ENCODE data around the gene PTGDS. TPM values are rescaled to one million over a fixed set of nuclear protein-coding genes. Genes with fewer than 3 reads are reported as not detected.

The PTGDS gene
- total RNA-seq, 4 donors from 2014 or later: 10.4 to 77.9 (median 51.6) TPM

GRCh38 chr9:137012694-137013570 lies 35.6 kb downstream of the PTGDS start:
- Histone ChIP-seq H3K36me3 (peaks cover 31 to 98% (median 93%) of the 10 kb centered on the region in 4 donors), H3K4me3 (no peak overlapping the region), H3K27me3 (no peaks in the 10 kb centered on the region), H3K9me3 (no peaks in the 10 kb centered on the region), H3K27ac (replicated peaks in 1 of 4) (no peak overlapping the region), H3K4me1 (peaks cover 0 to 1% (median under 1%) of the 10 kb centered on the region in 4 donors)
- no peak for TF ChIP-seq CTCF (IDR thresholded peaks at IDR 0.05)
- TF ChIP-seq POLR2A (IDR thresholded peaks at IDR 0.05; ENCODE audit: low read depth): no peak
- no peak for TF ChIP-seq POLR2AphosphoS5 (IDR thresholded peaks at IDR 0.05)
- no peak for TF ChIP-seq EP300 (IDR thresholded peaks at IDR 0.05)
- 89% methylated on average over 31 of the region's 67 CpGs for WGBS
- intact Hi-C loops (cut with DNase I): no loop called here
- no peak for DNase-seq (ENCODE audit: extremely low spot score)

DNA sequence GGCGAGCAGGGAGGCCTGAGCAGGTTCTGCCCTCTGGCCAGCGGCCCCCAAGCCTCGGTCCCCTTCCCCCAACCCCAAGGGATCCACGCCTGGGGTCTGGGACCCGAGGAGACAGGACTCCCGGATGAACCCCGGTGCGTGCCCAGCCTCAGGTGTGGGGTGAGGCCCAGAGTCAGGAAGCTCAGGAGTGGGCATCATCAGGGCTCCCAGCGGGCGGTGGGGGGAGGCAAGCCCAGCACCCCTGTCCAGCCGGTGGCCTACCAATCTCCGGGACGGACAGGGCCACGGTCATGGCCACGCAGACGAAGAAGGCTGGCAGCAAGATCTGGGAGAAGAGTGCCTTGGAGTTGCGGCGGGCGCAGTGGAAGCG lies 36.3 kb downstream of the PTGDS start:
- Histone ChIP-seq H3K9me3 (no peaks in the 10 kb centered on the region), H3K4me1 (no peaks in the 10 kb centered on the region), H3K27me3 (no peaks in the 10 kb centered on the region), H3K36me3 (peaks cover 31 to 98% (median 89%) of the 10 kb centered on the region in 4 donors), H3K4me3 (no peak overlapping the region), H3K27ac (replicated peaks in 1 of 4) (no peak overlapping the region)
- no peak for TF ChIP-seq CTCF (IDR thresholded peaks at IDR 0.05)
- TF ChIP-seq POLR2A (IDR thresholded peaks at IDR 0.05; ENCODE audit: low read depth): no peak
- no peak for TF ChIP-seq POLR2AphosphoS5 (IDR thresholded peaks at IDR 0.05)
- TF ChIP-seq EP300 (IDR thresholded peaks at IDR 0.05): no peak
- DNase-seq (ENCODE audit: extremely low spot score): no peak
- WGBS: 92% methylated on average over 18 of the region's 20 CpGs
- intact Hi-C loops (cut with DNase I): no loop called here

DNA sequence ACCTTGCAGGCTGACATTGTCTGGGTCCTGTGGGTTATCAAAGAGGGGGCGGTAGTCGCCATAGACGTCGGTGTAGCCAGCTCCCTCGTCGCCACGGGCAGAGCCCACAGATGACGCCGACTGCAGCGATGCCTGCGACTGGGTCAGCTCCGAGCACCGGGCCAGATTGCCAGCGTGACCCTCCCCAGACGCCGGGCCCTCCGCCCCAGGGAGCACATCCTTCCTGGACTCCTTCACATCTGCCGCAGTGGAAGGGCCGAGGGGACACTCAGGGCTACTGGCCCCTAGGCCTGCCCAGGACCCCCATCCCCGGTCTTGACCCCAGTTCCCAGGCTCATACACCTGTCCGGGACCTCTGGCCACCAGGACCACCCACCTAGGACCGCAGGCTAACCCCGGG lies 36.9 kb downstream of the PTGDS start:
- H3K4me1 ChIP-seq: no peaks in the 10 kb centered on the region
- intact Hi-C loops (cut with DNase I): no loop called here
- WGBS: 96% methylated on average over 21 of the region's 23 CpGs
- no peak overlapping the region for H3K4me3 ChIP-seq
- no peaks in the 10 kb centered on the region for H3K9me3 ChIP-seq
- TF ChIP-seq EP300 (IDR thresholded peaks at IDR 0.05) (no peak), POLR2AphosphoS5 (IDR thresholded peaks at IDR 0.05) (no peak), POLR2A (IDR thresholded peaks at IDR 0.05; ENCODE audit: low read depth) (no peak), CTCF (IDR thresholded peaks at IDR 0.05) (no peak)
- peaks cover 31 to 98% (median 90%) of the 10 kb centered on the region in 4 donors for H3K36me3 ChIP-seq
- H3K27me3 ChIP-seq: no peaks in the 10 kb centered on the region
- no peak overlapping the region for H3K27ac ChIP-seq (replicated peaks in 1 of 4)
- no peak for DNase-seq (ENCODE audit: extremely low spot score)

- no peak for DNase-seq (ENCODE audit: extremely low spot score)
- Histone ChIP-seq H3K36me3 (peaks cover 31 to 95% (median 88%) of the 10 kb centered on the region in 4 donors), H3K27ac (replicated peaks in 1 of 4) (no peak overlapping the region), H3K9me3 (no peaks in the 10 kb centered on the region), H3K4me3 (no peak overlapping the region), H3K27me3 (no peaks in the 10 kb centered on the region), H3K4me1 (no peaks in the 10 kb centered on the region)
- WGBS: 95% methylated on average over 27 of the region's 36 CpGs
- no peak for TF ChIP-seq POLR2AphosphoS5 (IDR thresholded peaks at IDR 0.05)
- TF ChIP-seq POLR2A (IDR thresholded peaks at IDR 0.05; ENCODE audit: low read depth): no peak
- TF ChIP-seq EP300 (IDR thresholded peaks at IDR 0.05): no peak
- TF ChIP-seq CTCF (IDR thresholded peaks at IDR 0.05): no peak
- intact Hi-C loops (cut with DNase I): no loop called here
Measured at GRCh38 chr9:137014776-137015539, 37.7 kb downstream of the PTGDS start.

Measured in esophagus muscularis mucosa (tissue), 4 donors.